Skeletal muscle satellite cell (primary cell): ENCODE data around the gene TNFRSF6B. TPM values are rescaled to one million over a fixed set of nuclear protein-coding genes. Genes with fewer than 3 reads are reported as not detected.
"Not testable (repeated sequence)": the region's sequence is repeated elsewhere in the genome, so short reads cannot be mapped to it uniquely, and the experiment has no call there.

Experiments
- H3K27me3 ChIP-seq: 2 replicates; pipeline ENCODE4 v1.7.0; 2013; ENCODE audit warnings: low read length; ENCODE audit not compliant: control insufficient read depth, insufficient read depth
- H3K36me3 ChIP-seq: 2 replicates; pipeline ENCODE4 v1.7.0; 2013; ENCODE audit warnings: mild to moderate bottlenecking, control low read depth, low read length; ENCODE audit not compliant: insufficient read depth
- H3K4me1 ChIP-seq: 2 replicates; pipeline ENCODE4 v1.7.0; 2013; ENCODE audit warnings: low read length; ENCODE audit not compliant: control insufficient read depth, insufficient read depth
- H3K4me2 ChIP-seq: 2 replicates; pipeline ENCODE4 v1.7.0; 2013; ENCODE audit warnings: mild to moderate bottlenecking, low read length
- H3K4me3 ChIP-seq: 2 replicates; pipeline ENCODE4 v1.7.0; 2013; ENCODE audit warnings: low read length
- H3K9ac ChIP-seq: 2 replicates; pipeline ENCODE4 v1.7.0; 2013; ENCODE audit warnings: mild to moderate bottlenecking, low read depth, low read length, moderate library complexity
- H3K9me3 ChIP-seq: replicated peaks from 2 replicates; pipeline ENCODE4 v1.7.0; 2013; ENCODE audit warnings: mild to moderate bottlenecking, control low read depth, low read length
- total RNA-seq: library from RNA; depleted of rRNA; stranded (reverse); fragments of >200 nt; gene quantifications from 2 replicates; pipeline ENCODE4 v1.2.3, GENCODE V29; 2012; rRNA removed

TNFRSF6B gene, protein sequence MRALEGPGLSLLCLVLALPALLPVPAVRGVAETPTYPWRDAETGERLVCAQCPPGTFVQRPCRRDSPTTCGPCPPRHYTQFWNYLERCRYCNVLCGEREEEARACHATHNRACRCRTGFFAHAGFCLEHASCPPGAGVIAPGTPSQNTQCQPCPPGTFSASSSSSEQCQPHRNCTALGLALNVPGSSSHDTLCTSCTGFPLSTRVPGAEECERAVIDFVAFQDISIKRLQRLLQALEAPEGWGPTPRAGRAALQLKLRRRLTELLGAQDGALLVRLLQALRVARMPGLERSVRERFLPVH
- total RNA-seq, result 0.51 and 4.4 TPM in 2 replicates

DNA sequence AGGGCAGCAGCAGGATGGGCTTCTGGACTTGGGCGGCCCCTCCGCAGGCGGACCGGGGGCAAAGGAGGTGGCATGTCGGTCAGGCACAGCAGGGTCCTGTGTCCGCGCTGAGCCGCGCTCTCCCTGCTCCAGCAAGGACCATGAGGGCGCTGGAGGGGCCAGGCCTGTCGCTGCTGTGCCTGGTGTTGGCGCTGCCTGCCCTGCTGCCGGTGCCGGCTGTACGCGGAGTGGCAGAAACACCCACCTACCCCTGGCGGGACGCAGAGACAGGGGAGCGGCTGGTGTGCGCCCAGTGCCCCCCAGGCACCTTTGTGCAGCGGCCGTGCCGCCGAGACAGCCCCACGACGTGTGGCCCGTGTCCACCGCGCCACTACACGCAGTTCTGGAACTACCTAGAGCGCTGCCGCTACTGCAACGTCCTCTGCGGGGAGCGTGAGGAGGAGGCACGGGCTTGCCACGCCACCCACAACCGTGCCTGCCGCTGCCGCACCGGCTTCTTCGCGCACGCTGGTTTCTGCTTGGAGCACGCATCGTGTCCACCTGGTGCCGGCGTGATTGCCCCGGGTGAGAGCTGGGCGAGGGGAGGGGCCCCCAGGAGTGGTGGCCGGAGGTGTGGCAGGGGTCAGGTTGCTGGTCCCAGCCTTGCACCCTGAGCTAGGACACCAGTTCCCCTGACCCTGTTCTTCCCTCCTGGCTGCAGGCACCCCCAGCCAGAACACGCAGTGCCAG lies at the start of gene TNFRSF6B:
TSS of gene TNFRSF6B (plus strand) at position 25 of the 729 bp plus-strand sequence. CDS start at position 141, 116 bp downstream.
- peak within 1 kb of the TSS; percentile 68 for H3K4me2 ChIP-seq
- H3K9ac ChIP-seq, result peak within 1 kb of the TSS; percentile 9
- peaks cover 33% of the 10 kb centered on the region for H3K36me3 ChIP-seq
- no peaks in the 10 kb centered on the region for H3K9me3 ChIP-seq
- H3K4me3 ChIP-seq, result peak within 1 kb of the TSS; percentile 58
- no peaks in the 10 kb centered on the region for H3K27me3 ChIP-seq
- peaks cover 40% of the 10 kb centered on the region for H3K4me1 ChIP-seq

DNA sequence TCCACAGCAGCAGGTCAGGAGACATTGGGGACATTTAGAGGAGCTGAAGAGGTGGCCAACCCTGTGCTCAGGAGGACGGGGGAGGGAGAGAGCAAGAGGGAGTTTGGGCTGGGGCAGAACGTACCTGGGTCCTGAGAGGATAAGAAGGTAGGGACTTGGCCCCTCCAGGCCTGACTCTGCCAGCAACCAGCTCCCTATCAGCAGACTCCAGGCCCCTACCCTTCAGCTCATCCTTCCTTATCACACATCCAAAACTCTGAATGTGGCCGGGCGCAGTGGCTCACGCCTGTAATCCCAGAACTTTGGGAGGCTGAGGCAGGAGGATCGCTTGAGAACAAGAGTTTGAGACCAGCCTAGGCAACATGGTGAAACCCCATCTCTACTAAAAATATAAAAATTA lies 48.3 kb upstream of the TNFRSF6B start:
- no peaks in the 10 kb centered on the region for H3K36me3 ChIP-seq
- no peaks in the 10 kb centered on the region for H3K27me3 ChIP-seq
- H3K4me3 ChIP-seq, result no peak overlapping the region
- H3K4me2 ChIP-seq, result no peak overlapping the region
- no peak overlapping the region for H3K9ac ChIP-seq
- peaks cover 12% of the 10 kb centered on the region for H3K4me1 ChIP-seq
- no peaks in the 10 kb centered on the region for H3K9me3 ChIP-seq

DNA sequence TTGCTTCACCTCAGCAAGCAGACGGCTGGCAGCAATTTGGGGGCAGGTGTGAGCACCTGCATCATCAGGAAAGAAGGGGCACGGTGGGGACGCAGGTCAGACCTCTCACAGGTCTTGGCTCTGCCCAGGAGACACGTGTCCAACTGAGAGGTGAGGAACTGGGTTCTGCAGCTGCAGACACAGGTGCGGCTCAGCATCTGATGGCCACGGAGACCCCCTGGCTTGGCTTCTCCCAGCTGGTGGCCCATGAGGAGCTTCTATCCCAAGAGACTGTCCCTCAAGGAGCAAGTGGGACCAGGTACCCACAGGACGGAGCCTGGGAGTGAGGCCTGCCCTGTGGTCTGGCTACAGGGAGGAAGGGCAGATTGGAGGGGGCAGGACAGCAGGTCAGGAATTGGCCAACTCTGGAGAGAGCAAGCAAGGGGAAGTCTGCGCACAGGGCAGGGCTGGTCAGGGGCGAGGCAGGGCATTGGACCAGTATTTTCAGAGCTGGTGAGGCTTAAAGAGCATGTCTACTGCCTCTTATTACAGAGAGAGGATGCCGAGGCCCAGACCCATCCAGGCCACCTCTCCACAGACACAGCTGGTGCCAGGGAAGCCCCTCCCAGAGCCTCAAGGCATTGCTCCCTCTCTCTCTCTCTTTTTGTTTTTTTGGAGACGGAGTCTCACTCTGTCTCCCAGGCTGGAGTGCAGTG lies 47.4 kb upstream of the TNFRSF6B start:
- no peaks in the 10 kb centered on the region for H3K36me3 ChIP-seq
- H3K4me2 ChIP-seq, result no peak overlapping the region
- no peak overlapping the region for H3K9ac ChIP-seq
- no peaks in the 10 kb centered on the region for H3K9me3 ChIP-seq
- no peaks in the 10 kb centered on the region for H3K27me3 ChIP-seq
- no peak overlapping the region for H3K4me3 ChIP-seq
- peaks cover 12% of the 10 kb centered on the region for H3K4me1 ChIP-seq

DNA sequence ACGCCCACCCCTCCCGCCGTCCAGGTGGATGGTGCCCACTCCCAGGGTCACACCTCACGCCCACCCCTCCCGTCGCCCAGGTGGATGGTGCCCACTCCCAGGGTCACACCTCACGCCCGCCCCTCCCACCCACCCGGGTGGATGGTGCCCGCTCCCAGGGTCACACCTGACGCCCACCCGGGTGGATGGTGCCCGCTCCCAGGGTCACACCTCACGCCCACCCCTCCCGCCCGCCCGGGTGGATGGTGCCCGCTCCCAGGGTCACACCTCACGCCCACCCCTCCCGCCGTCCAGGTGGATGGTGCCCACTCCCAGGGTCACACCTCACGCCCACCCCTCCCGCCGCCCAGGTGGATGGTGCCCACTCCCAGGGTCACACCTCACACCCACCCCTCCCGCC lies 46.0 kb upstream of the TNFRSF6B start:
- H3K4me3 ChIP-seq, H3K27me3 ChIP-seq, H3K9ac ChIP-seq, H3K4me2 ChIP-seq, H3K9me3 ChIP-seq, H3K36me3 ChIP-seq: not testable (repeated sequence)
- peaks cover 12% of the 10 kb centered on the region for H3K4me1 ChIP-seq

DNA sequence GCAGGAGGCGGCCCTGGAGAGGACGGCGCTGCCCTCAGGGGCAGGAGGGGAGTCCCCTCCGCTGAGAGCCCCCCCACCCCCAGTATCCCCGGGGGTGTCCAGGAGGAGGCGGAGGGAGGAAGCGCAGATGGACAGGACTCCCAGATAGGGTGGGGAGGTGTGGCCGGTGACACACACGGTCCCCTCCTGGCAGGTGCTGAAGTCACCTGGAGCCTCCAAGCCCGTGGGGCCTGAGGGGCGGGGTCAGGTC lies 44.6 kb upstream of the TNFRSF6B start:
- H3K4me2 ChIP-seq, result peak overlapping the region; percentile 89
- H3K9me3 ChIP-seq, result no peaks in the 10 kb centered on the region
- H3K4me1 ChIP-seq, result peaks cover 12% of the 10 kb centered on the region
- no peak overlapping the region for H3K9ac ChIP-seq
- H3K36me3 ChIP-seq, result no peaks in the 10 kb centered on the region
- H3K27me3 ChIP-seq, result no peaks in the 10 kb centered on the region
- H3K4me3 ChIP-seq, result peak overlapping the region; percentile 75

DNA sequence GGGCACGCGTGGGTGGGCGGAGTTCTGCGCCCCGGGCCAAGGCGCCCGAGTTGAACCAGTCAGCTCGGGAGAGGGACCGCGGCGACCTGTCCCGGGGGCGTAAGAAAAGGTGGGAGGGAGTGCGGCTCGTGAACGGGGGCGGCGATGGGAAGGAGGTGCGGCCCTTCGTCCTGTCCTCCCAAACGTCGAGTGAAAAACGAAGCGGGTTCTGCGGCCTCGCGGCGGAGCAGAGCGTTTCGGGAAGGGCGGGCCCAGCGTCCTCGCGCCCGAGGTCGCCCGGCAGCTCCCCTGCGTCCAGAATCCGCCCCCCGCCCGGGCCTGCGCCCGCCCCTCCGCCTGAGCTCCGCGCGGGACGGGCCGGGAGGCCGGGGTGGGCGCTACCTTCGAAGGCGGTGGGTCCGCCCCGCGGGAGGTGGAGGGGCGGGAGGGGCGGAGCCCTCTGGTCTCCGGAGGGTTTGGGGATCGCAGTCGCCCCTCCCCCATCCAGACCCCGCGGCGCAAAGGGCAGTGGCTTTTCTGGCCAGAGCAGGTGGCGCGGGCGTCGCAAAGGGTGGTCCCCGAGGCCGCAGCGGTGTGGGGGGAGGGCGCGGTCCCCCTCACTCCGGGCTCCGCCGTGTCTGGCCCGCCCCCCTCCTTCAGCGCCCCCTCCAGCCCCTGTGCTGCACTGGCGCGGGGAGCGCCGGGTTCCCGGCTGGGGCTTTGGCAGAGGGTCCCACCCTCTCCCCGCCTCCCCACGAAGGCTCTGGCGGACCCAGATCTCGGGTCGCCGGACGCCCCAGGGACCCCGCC lies 44.1 kb upstream of the TNFRSF6B start:
- peak overlapping the region; percentile 89 for H3K4me2 ChIP-seq
- H3K36me3 ChIP-seq, result no peaks in the 10 kb centered on the region
- peaks cover 16% of the 10 kb centered on the region for H3K4me1 ChIP-seq
- peak overlapping the region; percentile 75 for H3K4me3 ChIP-seq
- H3K27me3 ChIP-seq, result no peaks in the 10 kb centered on the region
- no peaks in the 10 kb centered on the region for H3K9me3 ChIP-seq
- peak overlapping the region; percentile 38 for H3K9ac ChIP-seq

DNA sequence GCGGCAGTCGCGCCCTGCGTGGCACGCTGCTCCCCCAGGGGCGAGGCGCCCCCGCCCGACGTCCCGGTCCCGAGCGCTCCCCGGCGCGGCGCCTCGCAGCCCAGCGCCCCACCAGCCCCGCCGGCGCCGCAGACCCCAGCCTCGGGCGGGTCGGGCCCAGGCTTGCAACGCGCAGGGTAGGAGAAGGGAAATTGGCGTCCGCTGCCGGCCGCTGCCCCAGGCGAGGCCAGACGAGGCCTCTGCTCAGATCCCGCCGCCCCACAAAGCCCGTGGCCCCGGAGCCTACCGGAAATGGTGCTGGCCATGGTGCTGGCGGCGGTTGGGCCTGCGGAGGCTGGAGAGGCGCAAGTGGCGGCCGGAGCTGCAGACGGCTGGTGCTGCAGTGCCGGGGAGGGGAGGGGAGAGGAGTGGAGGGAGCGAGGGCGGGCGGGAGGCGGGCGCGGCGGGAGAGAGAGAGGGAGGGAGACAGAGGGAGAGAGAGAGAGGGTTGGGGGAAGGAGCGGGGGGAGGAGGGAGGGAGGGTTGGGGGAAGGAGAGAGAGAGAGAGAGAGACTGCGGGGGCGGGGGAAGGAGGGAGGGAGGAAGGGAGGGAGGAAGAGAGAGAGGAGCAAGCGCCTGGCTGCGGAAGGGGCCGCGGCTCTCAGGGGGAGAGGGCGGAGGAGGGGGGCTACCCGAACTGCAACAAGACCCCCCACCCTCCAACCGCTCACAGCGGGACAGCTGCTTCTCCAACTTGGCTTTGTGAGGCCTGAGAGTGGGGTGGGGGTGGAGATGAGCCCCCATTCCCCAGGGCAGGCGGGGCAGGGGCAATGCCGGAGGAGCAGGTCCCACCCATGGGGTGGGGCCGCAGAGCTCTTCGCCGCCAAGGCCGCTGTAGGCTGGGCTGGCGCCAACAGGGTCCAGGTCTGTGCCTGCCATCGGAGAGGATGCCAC lies 43.1 kb upstream of the TNFRSF6B start, which contains the start of gene STMN3:
TSS of gene STMN3 (minus strand) at position 384 of the 933 bp plus-strand sequence. CDS start at position 305, 79 bp downstream.
- no peaks in the 10 kb centered on the region for H3K27me3 ChIP-seq
- peak within 1 kb of the TSS; percentile 89 for H3K4me2 ChIP-seq
- no peaks in the 10 kb centered on the region for H3K36me3 ChIP-seq
- no peaks in the 10 kb centered on the region for H3K9me3 ChIP-seq
- peaks cover 22% of the 10 kb centered on the region for H3K4me1 ChIP-seq
- peak within 1 kb of the TSS; percentile 75 for H3K4me3 ChIP-seq
- peak within 1 kb of the TSS; percentile 38 for H3K9ac ChIP-seq

DNA sequence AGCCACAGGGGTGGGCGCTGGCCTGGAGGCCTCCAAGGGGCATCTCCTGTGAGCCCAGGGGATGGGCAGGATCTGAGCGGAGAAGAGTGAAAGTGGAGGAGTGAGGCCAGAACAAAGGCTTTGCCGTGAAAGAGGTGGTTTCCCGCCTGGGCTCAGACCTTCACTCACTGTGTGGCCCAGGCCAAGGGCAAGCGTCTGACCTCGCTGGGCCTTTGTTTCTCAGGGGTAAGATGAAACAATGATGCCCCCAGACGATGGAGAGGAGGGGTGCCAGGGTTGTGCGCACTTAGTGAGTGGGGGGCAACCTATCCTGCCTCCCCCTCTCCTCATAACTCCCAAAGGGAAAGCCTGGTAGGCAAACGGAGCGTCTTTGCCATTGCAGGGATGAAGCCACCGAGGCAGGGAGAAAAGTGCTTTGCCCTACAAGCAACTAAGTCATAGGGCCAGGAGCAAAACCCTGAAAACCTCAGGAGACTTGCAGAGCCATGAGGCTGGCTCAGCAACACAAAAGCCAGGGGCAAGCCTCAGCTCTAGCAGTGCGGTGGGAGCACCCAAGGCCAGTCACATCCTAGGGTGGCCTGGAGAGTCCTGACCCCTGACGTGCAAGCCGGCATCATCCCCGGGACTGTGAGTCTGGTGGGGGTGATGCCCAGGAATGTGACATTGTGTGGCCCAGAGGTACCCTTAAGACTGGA lies 42.3 kb upstream of the TNFRSF6B start:
- Histone ChIP-seq H3K9ac (peak overlapping the region; percentile 35), H3K4me1 (peaks cover 25% of the 10 kb centered on the region), H3K4me3 (no peak overlapping the region), H3K36me3 (no peaks in the 10 kb centered on the region), H3K9me3 (no peaks in the 10 kb centered on the region), H3K4me2 (peak overlapping the region; percentile 74), H3K27me3 (no peaks in the 10 kb centered on the region)

DNA sequence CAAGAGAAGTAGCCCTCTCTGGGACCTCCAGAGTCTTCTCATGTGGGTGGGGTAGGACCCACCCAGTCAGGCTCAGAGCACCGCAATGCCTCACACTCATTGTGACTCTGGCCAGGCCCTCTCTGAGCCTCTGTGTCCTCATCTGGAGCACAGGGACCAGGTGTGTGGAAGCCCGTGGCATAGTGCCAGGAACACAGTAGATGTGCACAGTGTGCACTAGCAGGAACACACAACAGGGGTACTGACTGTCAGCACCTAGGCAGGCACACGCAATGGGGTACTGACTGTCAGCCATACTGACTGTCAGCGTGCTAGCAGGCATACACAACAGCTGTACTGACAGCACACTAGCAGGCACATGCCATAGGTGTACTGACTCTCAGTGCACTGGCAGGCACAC lies 41.2 kb upstream of the TNFRSF6B start:
- Histone ChIP-seq H3K27me3 (no peaks in the 10 kb centered on the region), H3K4me1 (peaks cover 31% of the 10 kb centered on the region), H3K4me2 (no peak overlapping the region), H3K36me3 (no peaks in the 10 kb centered on the region), H3K9me3 (no peaks in the 10 kb centered on the region), H3K9ac (no peak overlapping the region), H3K4me3 (no peak overlapping the region)

DNA sequence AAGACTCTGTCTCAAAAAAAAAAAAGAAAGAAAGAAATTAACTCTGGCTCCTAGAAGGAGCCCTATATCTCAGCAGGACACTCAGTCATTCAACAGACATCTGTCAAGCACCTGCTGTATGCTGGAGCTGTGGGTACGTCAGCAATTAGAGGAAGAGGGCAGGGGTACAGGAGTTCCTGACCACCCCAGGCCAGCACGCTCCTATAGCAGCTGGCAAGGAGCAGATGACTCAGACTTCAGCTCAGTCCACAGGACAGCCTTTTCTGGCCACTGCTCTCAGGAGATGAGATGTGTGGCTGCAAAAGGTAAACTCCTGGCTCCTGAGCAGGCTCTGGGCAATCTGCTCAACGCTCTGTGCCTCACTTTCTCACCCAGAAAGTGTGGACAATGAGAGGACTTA lies 40.0 kb upstream of the TNFRSF6B start:
- H3K27me3 ChIP-seq, result no peaks in the 10 kb centered on the region
- H3K9ac ChIP-seq, result no peak overlapping the region
- peaks cover 31% of the 10 kb centered on the region for H3K4me1 ChIP-seq
- no peaks in the 10 kb centered on the region for H3K9me3 ChIP-seq
- H3K4me2 ChIP-seq, result no peak overlapping the region
- no peak overlapping the region for H3K4me3 ChIP-seq
- peaks cover 10% of the 10 kb centered on the region for H3K36me3 ChIP-seq
